BLaER1 treated with 17β-estradiol and CSF1 and Interleukin-3, amounts not matched to agents 10 nM and 100 nM (cell line): ENCODE data around the gene NLRP6.

Source experiments
- H3K27ac ChIP-seq, 11 experiments: shearing (Covaris generic); formaldehyde crosslinking; 2 replicates each; pipeline ENCODE4 v1.8.1; 2022
- H3K27me3 ChIP-seq, 11 experiments: shearing (Covaris generic); formaldehyde crosslinking; 2 replicates each; pipeline ENCODE4 v1.8.1; 2022
- H3K36me3 ChIP-seq, 11 experiments: shearing (Covaris generic); formaldehyde crosslinking; 2 replicates each; pipeline ENCODE4 v1.8.1; 2022
- H3K4me1 ChIP-seq, 10 experiments: shearing (Covaris generic); formaldehyde crosslinking; 2 replicates each; pipeline ENCODE4 v1.8.1; 2022
- H3K4me2 ChIP-seq, 11 experiments: shearing (Covaris generic); formaldehyde crosslinking; 2 replicates each; pipeline ENCODE4 v1.8.1; 2022
- H3K4me3 ChIP-seq, 10 experiments: shearing (Covaris generic); formaldehyde crosslinking; 2 replicates each; pipeline ENCODE4 v1.8.1; 2022
- H3K9ac ChIP-seq, 11 experiments: shearing (Covaris generic); formaldehyde crosslinking; 2 replicates each; pipeline ENCODE4 v1.8.1; 2022
- H3K9me3 ChIP-seq, 11 experiments: shearing (Covaris generic); formaldehyde crosslinking; replicated peaks in 1 of 11; 2 replicates each; pipeline ENCODE4 v1.8.1; 2022
- H4K20me1 ChIP-seq, 11 experiments: shearing (Covaris generic); formaldehyde crosslinking; 2 replicates each; pipeline ENCODE4 v1.8.1; 2022
- Cebpa-rat ChIP-seq, 11 experiments: shearing (Covaris generic); IDR thresholded peaks; 2 replicates each; pipeline ENCODE4 v1.8.1; 2022

Gene NLRP6

DNA sequence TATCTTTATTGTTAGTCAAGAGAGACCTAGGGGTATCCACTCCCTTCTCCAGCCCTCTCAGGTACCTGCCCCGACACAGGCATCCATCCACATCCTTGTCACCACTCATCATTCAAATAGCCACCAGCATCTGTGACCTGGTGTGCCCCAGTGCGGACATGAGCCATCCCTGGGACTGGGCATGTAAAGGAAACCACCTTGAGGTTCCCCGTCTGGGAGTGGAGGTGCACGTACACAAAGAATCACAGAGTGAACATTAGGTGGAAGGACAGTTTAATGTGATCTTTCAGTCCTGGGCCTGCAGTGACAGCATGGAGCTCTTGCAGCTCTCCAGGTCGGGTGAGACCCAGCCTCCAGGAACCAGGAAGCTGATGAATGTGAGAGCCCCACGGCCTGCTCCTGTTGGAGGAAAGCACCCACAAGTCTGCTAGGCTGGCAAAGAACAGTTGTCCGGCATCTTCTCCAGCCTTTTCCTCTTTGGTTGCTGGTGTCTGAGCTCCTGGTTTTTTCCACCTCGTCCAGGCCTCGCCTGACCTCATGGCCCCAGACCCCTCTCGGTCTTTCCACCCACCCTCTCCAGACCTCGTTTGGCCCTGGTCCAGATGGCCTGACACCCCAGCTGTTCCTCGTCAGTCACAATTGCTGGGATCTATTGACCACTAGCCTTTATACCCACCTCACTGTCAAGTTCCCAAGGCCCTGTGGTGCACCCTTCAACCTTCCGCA lies 24.9 kb upstream of the NLRP6 start:
- H3K9ac ChIP-seq: 0 out of 22 replicates have a peak overlapping the region, but pooled peaks of 1 of the 11 experiments have one; percentile 11
- TF ChIP-seq Cebpa-rat (IDR thresholded peaks at IDR 0.05): no peak
- peaks cover 4 to 14% (median 11%) of the 10 kb centered on the region in 10 experiments; a peak in 16 of 20 replicates for H3K4me1 ChIP-seq
- H3K4me3 ChIP-seq: no peak overlapping the region
- H3K36me3 ChIP-seq: peaks cover 53 to 58% (median 55%) of the 10 kb centered on the region in 11 experiments
- no peak overlapping the region for H3K27ac ChIP-seq
- H3K4me2 ChIP-seq: no peak overlapping the region
- no peaks in the 10 kb centered on the region for H3K9me3 ChIP-seq
- no peaks in the 10 kb centered on the region for H3K27me3 ChIP-seq
- H4K20me1 ChIP-seq: peaks cover 0 to 45% (median 19%) of the 10 kb centered on the region in 11 experiments; a peak in 11 of 22 replicates

DNA sequence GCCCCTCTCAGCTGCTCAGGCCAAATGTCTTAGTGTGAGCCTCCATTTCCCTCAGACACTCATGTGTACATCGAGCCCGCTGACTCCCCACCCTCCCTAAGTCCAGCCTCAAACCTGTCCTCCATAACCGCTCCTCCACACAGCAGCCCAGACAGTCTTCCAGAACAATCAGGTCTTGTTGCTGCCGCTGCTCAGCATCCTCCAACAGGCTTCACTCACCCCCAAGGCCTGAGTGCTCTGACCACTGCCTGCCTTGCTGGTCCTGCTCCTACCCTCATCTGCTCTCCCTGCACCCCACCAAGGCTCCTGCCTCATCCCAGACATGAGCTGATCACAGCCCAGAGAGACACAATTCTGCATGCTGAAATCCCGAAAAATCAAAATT lies 24.3 kb upstream of the NLRP6 start:
- H3K27me3 ChIP-seq: no peaks in the 10 kb centered on the region
- peaks cover 48 to 52% (median 50%) of the 10 kb centered on the region in 11 experiments for H3K36me3 ChIP-seq
- H3K9me3 ChIP-seq: no peaks in the 10 kb centered on the region
- H4K20me1 ChIP-seq: peaks cover 0 to 42% (median 18%) of the 10 kb centered on the region in 11 experiments; a peak in 11 of 22 replicates
- no peak overlapping the region for H3K4me2 ChIP-seq
- H3K27ac ChIP-seq: no peak overlapping the region
- no peak overlapping the region for H3K4me3 ChIP-seq
- no peak for TF ChIP-seq Cebpa-rat (IDR thresholded peaks at IDR 0.05)
- H3K4me1 ChIP-seq: peaks cover 4 to 14% (median 11%) of the 10 kb centered on the region in 10 experiments; a peak in 16 of 20 replicates
- H3K9ac ChIP-seq: 0 out of 22 replicates have a peak overlapping the region, but pooled peaks of 1 of the 11 experiments have one; percentile 11

DNA sequence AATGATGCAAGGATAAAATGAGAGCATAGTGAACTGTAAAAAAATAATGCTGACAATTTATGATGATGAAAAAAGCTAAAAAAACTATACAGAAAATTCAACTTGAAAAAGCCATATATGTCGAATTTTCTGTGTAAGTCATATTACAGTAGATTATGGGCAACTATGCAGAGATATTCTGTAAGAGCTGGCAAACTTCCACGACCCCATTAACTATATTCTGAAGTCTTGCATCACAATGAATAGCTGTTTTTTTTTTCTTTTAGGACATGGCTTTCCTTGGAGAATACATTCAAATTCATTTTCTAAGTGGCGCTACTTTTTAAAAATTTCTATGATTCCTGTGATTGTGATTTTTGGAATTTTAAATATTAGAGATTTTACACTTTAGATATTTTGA lies 23.0 kb upstream of the NLRP6 start:
- TF ChIP-seq Cebpa-rat (IDR thresholded peaks at IDR 0.05): no peak
- Histone ChIP-seq H3K4me2 (no peak overlapping the region), H4K20me1 (peaks cover 0 to 34% (median 14%) of the 10 kb centered on the region in 11 experiments; a peak in 10 of 22 replicates), H3K36me3 (peaks cover 37 to 41% (median 39%) of the 10 kb centered on the region in 11 experiments), H3K4me1 (peaks cover 4 to 14% (median 11%) of the 10 kb centered on the region in 10 experiments; a peak in 16 of 20 replicates), H3K9ac (no peak overlapping the region), H3K9me3 (no peaks in the 10 kb centered on the region), H3K27me3 (no peaks in the 10 kb centered on the region), H3K27ac (no peak overlapping the region), H3K4me3 (no peak overlapping the region)

DNA sequence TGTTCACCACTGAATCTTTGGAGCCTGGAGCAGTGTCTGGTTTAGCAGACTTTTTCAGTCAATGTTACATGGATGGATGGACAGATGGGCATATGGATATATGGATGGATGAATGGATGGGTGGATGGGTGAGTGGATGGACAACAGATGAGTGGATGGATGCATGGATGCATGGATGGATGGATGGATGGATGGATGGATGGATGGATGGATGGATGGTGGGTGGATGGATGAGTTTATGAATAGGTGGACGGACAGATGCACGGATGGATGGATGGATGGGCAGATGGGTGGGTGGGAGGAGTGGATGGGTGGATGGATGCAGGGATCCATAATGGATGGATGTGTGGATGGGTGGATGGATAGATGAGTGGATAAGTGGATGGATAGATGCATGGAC lies 22.4 kb upstream of the NLRP6 start:
- Histone ChIP-seq H3K36me3 (peaks cover 31 to 34% (median 33%) of the 10 kb centered on the region in 11 experiments), H3K27ac (no peak overlapping the region), H3K4me2 (no peak overlapping the region), H3K9me3 (no peaks in the 10 kb centered on the region), H4K20me1 (peaks cover 0 to 28% (median 10%) of the 10 kb centered on the region in 11 experiments; a peak in 9 of 22 replicates), H3K4me3 (no peak overlapping the region), H3K4me1 (peaks cover 4 to 14% (median 9%) of the 10 kb centered on the region in 10 experiments; a peak in 16 of 20 replicates), H3K27me3 (no peaks in the 10 kb centered on the region), H3K9ac (no peak overlapping the region)
- no peak for TF ChIP-seq Cebpa-rat (IDR thresholded peaks at IDR 0.05)

DNA sequence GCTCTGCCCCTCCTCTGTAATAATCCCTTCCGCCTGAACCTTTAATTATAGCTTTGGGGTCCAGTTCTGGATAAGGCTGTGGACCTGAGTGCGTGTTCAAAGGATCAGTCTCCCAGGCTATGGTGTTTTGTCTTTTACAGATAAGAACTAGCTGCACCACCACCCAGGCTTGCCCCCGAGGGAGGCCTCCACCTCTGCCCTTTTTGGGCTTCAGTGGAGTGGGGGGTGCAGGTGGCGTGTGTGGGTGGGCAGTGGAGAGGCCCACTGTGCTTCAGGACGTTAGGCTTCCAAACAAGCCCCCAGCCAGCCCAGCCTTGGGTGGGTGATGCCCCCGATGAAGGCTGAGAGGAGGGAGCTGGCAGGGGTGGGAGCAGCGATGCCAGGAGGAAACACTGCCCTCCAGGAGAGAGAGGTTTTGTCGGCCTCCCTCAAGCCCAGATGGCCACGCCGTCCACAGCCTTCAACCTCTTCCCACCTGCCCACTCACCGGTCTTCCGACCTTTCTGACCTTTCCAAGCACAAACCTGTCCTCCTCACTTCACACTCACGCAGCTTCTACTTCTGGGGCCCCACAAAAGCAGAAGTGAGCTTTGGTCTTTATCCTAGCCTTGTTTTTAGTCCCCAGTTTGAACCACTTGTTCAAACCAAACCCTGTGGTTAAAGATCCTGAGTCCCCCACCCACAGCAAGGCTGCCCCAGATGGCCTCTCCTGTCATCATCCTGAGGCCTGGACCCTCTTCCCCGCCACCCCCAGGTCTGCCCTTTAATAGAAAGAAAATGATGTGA lies 21.1 kb upstream of the NLRP6 start:
- Histone ChIP-seq H3K4me3 (no peak overlapping the region), H3K4me2 (peak overlapping the region in 10 of 11 experiments; percentile 4 to 66 (median 24); a peak in 11 of 22 replicates), H3K27me3 (no peaks in the 10 kb centered on the region), H3K36me3 (peaks cover 19 to 21% (median 19%) of the 10 kb centered on the region in 11 experiments), H4K20me1 (peaks cover 0 to 17% (median 4%) of the 10 kb centered on the region in 11 experiments; a peak in 6 of 22 replicates), H3K27ac (peak overlapping the region in 4 of 11 experiments; percentile 7 to 18 (median 12); a peak in 2 of 22 replicates), H3K9ac (peak overlapping the region in 2 of 11 experiments; percentile 24 to 27; a peak in 1 of 22 replicates), H3K9me3 (peaks cover 0 to 7% (median 0%) of the 10 kb centered on the region in 11 experiments; a peak in 3 of 22 replicates), H3K4me1 (peaks cover 4 to 14% (median 9%) of the 10 kb centered on the region in 10 experiments; a peak in 16 of 20 replicates)
- no peak for TF ChIP-seq Cebpa-rat (IDR thresholded peaks at IDR 0.05)

DNA sequence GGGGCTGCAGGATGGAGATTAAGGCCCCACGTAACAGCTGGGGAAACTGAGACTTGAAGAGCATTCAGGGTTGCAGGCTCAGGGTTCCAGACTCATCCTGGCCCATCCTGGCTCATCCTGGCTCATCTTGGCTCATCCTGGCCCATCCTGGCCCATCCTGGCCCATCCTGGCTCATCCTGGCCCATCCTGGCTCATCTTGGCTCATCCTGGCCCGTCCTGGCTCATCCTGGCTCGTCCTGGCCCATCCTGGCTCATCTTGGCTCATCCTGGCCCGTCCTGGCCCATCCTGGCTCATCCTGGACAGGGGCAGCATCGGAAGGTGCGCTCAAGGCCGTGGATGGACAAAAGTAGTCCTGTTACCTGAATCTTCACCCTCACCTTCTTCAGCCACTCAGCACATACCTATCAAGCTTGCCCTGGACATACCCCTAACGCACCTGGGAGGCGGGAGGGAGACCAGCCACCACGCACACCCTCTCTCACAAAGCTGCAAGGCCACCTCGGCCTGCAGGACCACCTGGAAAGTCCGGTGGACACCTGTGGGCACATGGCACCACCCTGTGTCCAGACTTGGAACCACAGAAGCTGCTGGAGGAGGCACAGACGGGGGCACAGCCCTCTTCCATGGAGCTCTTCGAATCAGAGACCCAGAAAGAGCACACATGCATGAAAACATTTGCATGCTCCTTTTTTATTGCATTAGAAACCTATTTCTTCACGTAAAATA lies 20.3 kb upstream of the NLRP6 start:
- H3K36me3 ChIP-seq: peaks cover 11 to 13% (median 11%) of the 10 kb centered on the region in 11 experiments
- H3K27ac ChIP-seq: no peak overlapping the region
- no peak overlapping the region for H3K9ac ChIP-seq
- peaks cover 0 to 7% (median 0%) of the 10 kb centered on the region in 11 experiments; a peak in 3 of 22 replicates for H3K9me3 ChIP-seq
- H4K20me1 ChIP-seq: peaks cover 0 to 9% (median 0%) of the 10 kb centered on the region in 11 experiments; a peak in 3 of 22 replicates
- no peak overlapping the region for H3K4me3 ChIP-seq
- TF ChIP-seq Cebpa-rat (IDR thresholded peaks at IDR 0.05): no peak
- no peaks in the 10 kb centered on the region for H3K27me3 ChIP-seq
- H3K4me2 ChIP-seq: peak overlapping the region in 6 of 11 experiments; percentile 7 to 66 (median 38); a peak in 8 of 22 replicates
- H3K4me1 ChIP-seq: peaks cover 4 to 14% (median 9%) of the 10 kb centered on the region in 10 experiments; a peak in 16 of 20 replicates

DNA sequence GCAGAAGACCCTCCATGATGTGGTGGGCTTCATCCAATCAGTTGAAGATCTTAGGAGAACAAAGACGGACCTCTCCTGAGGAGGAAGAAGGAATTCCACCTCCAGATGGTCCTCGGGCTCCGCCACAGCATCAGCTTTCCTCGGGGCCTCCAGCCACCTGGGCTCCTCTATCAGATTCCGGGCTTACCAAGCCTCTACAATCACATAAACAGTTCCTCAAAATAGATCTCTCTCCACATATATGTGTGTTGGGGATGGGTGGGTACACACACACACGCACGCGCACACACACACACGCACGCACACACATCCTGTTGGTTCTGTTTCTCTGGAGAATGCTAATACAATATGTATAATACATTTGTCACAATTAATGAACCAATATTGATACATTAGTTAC lies 18.8 kb upstream of the NLRP6 start:
- H3K27me3 ChIP-seq: no peaks in the 10 kb centered on the region
- no peak overlapping the region for H3K9ac ChIP-seq
- no peak overlapping the region for H3K4me2 ChIP-seq
- H3K9me3 ChIP-seq: peaks cover 0 to 7% (median 0%) of the 10 kb centered on the region in 11 experiments; a peak in 3 of 22 replicates
- H4K20me1 ChIP-seq: no peaks in the 10 kb centered on the region; a peak in 1 of 22 replicates
- H3K36me3 ChIP-seq: no peaks in the 10 kb centered on the region
- H3K27ac ChIP-seq: no peak overlapping the region
- peaks cover 4 to 14% (median 9%) of the 10 kb centered on the region in 10 experiments; a peak in 16 of 20 replicates for H3K4me1 ChIP-seq
- no peak overlapping the region for H3K4me3 ChIP-seq
- TF ChIP-seq Cebpa-rat (IDR thresholded peaks at IDR 0.05): no peak

DNA sequence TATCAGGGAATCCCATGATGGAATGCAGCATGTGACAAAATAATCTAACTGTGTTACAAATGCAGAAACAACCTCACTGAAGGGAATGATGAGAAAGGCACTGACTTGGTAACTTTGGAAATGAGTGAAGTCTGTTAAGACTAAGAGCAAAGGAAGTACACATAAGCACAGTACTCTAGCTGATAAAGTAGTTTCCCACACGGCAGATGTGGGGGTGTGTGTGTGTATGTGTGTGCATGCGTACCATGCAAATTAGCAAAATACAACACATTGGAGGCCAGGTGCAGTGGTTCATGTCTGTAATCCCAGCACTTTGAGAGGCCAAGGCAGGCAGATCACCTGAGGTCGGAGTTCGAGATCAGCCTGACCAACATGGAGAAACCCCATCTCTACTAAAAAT lies 16.6 kb upstream of the NLRP6 start:
- H3K36me3 ChIP-seq: no peaks in the 10 kb centered on the region; a peak in 1 of 22 replicates
- no peaks in the 10 kb centered on the region; a peak in 1 of 22 replicates for H4K20me1 ChIP-seq
- H3K4me1 ChIP-seq: peaks cover 4 to 14% (median 9%) of the 10 kb centered on the region in 10 experiments; a peak in 16 of 20 replicates
- no peak overlapping the region for H3K4me2 ChIP-seq
- no peak for TF ChIP-seq Cebpa-rat (IDR thresholded peaks at IDR 0.05)
- no peaks in the 10 kb centered on the region for H3K27me3 ChIP-seq
- H3K4me3 ChIP-seq: no peak overlapping the region
- H3K9me3 ChIP-seq: peaks cover 7 to 16% (median 8%) of the 10 kb centered on the region in 11 experiments; a peak in 20 of 22 replicates
- no peak overlapping the region for H3K27ac ChIP-seq
- H3K9ac ChIP-seq: no peak overlapping the region
